Endothelial cell of coronary artery (primary cell): ENCODE results near the gene DMRT2. TPM values are rescaled to one million over a fixed set of nuclear protein-coding genes. Genes with fewer than 3 reads are reported as not detected.

Experiments
- total RNA-seq: library from RNA; depleted of rRNA; stranded (reverse); fragments of >200 nt; gene quantifications from 2 replicates; pipeline ENCODE4 v1.2.3, GENCODE V29; 2014

Gene DMRT2
- not detected in 2 replicates for total RNA-seq

DNA sequence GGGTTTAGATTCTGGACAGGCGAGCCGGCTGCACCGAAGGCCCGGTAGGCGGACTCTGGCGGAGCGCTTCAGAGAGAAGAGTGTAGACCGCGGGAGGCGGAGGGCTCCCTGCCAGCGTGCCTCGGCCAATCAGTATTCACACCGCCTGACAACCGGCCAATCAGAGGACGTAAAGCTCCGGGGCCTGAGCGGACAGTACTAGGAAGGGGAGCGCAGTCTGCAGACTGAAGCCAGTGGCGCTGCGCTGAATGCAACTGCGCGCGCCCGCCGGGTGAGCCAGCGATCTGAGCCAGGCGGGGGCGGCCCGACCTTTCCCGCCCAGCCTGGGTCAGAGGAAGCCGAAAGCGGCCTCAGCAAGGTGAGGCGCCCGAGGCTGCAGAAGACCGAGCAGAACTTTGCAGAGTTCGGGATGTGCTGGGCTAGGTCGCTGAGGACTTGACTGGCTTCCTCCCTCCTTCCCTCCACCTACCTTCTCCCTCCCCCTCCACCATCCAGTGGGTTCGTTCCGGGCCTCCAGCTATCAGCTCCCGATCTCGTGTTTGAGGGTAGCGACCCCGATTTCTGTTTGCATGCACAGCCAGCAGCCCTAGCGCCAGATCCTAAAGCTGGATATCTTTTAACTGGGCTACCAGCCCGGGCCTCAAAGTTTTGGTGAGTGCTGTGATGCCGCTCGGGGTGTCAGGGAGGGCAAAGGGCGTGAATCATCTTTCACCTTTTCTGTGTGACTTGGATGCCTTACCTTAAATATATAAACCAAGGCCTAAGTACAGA is at the start of gene DMRT2:
Gene DMRT2, plus strand, starts transcription at position 233 of the 771 bp plus-strand sequence. CDS start 1,257 bp downstream, outside the sequence.

Other genes with a start within 250 kb of the DMRT2 start
- under 0.01 TPM in 1 of 2 replicates, not detected in the other for gene DMRT1, start 208.7 kb upstream of the DMRT2 start, total RNA-seq
- gene DMRT3, start 73.7 kb upstream of the DMRT2 start, total RNA-seq, result not detected in 2 replicates